ENCODE data around the gene TLX2. TPM values are rescaled to one million over a fixed set of nuclear protein-coding genes. Genes with fewer than 3 reads are reported as not detected.
A peak's percentile ranks its signal among the peaks of the same experiment; 100 is the strongest.

TLX2 gene
- total RNA-seq, 3 donors from 2014 or later: not detected

- TF ChIP-seq POLR2AphosphoS5 (IDR thresholded peaks at IDR 0.05) (no peak), POLR2A (IDR thresholded peaks at IDR 0.05) (no peak), CTCF (IDR thresholded peaks at IDR 0.05) (no peak)
- peaks cover 0 to 12% of the 10 kb centered on the region in 2 donors for H3K4me1 ChIP-seq
- no peak within 1 kb of the TSS for H3K4me3 ChIP-seq
- no peak for DNase-seq (ENCODE audit: low spot score in 2 of 2)
- no peaks in the 10 kb centered on the region for H3K36me3 ChIP-seq
- no peak within 1 kb of the TSS for H3K27ac ChIP-seq
- no peaks in the 10 kb centered on the region for H3K9me3 ChIP-seq
- H3K27me3 ChIP-seq: peaks cover 0 to 2% of the 10 kb centered on the region in 2 donors
- intact Hi-C loops (cut with DNase I; ENCODE audit: low total_unique reads): no loop called here
Observed at GRCh38 chr2:74525717-74526648, 11.7 kb downstream of the TLX2 start, which contains the start of gene DQX1. Gene DQX1 (minus strand): TSS chr2:74526231. CDS start chr2:74525729, 502 bp downstream.

GRCh38 chr2:74526649-74527230 is 12.5 kb downstream of the TLX2 start:
- Histone ChIP-seq H3K27ac (no peak overlapping the region), H3K4me3 (no peak overlapping the region), H3K9me3 (no peaks in the 10 kb centered on the region), H3K4me1 (peaks cover 0 to 18% of the 10 kb centered on the region in 2 donors), H3K36me3 (no peaks in the 10 kb centered on the region), H3K27me3 (no peaks in the 10 kb centered on the region)
- intact Hi-C loops (cut with DNase I; ENCODE audit: low total_unique reads): no loop called here
- DNase-seq (ENCODE audit: low spot score in 2 of 2): no peak
- TF ChIP-seq POLR2AphosphoS5 (IDR thresholded peaks at IDR 0.05) (no peak), POLR2A (IDR thresholded peaks at IDR 0.05) (no peak), CTCF (IDR thresholded peaks at IDR 0.05) (no peak)

DNA sequence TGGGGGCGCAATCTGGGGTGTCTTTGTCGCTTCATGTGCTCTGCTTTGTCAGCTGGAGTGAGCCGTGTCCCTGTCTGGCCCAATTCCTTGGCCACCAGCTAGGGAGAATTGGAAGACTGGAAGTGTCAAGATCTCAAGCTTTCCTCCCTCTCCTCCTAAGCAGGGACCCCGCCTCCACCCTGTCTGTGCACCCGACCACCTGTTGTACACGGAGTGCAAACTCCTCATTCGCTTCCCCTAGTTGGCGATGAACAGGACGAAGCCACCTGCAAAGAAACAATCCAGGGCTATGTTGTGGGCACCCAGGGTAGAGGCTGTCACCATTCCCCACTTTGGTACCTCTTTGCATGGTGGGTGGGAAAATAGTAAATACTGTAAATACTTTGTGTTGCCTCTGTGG is 13.5 kb downstream of the TLX2 start:
- H3K4me3 ChIP-seq: no peak overlapping the region
- H3K4me1 ChIP-seq: peaks cover 0 to 18% of the 10 kb centered on the region in 2 donors
- intact Hi-C loops (cut with DNase I; ENCODE audit: low total_unique reads): no loop called here
- H3K36me3 ChIP-seq: no peaks in the 10 kb centered on the region
- no peaks in the 10 kb centered on the region for H3K9me3 ChIP-seq
- no peak for DNase-seq (ENCODE audit: low spot score in 2 of 2)
- no peak for TF ChIP-seq POLR2AphosphoS5 (IDR thresholded peaks at IDR 0.05)
- TF ChIP-seq CTCF (IDR thresholded peaks at IDR 0.05): no peak
- no peak for TF ChIP-seq POLR2A (IDR thresholded peaks at IDR 0.05)
- H3K27ac ChIP-seq: no peak overlapping the region
- no peaks in the 10 kb centered on the region for H3K27me3 ChIP-seq

GRCh38 chr2:74528600-74529356 is 14.5 kb downstream of the TLX2 start:
- Histone ChIP-seq H3K4me3 (peak overlapping the region; percentile 75 to 92 (median 77)), H3K27ac (peak overlapping the region; percentile 90 to 92), H3K27me3 (no peaks in the 10 kb centered on the region), H3K4me1 (peaks cover 0 to 18% of the 10 kb centered on the region in 2 donors), H3K36me3 (no peaks in the 10 kb centered on the region), H3K9me3 (no peaks in the 10 kb centered on the region)
- TF ChIP-seq POLR2AphosphoS5 (IDR thresholded peaks at IDR 0.05) (no peak), CTCF (IDR thresholded peaks at IDR 0.05) (no peak), POLR2A (IDR thresholded peaks at IDR 0.05) (no peak)
- no peak for DNase-seq (ENCODE audit: low spot score in 2 of 2)
- intact Hi-C loops (cut with DNase I; ENCODE audit: low total_unique reads): no loop called here

Measured in breast epithelium (tissue), 4 donors.